Dedifferentiated amniotic fluid mesenchymal stem cell (primary cell): ENCODE data around the gene APOO.
A peak's percentile ranks its signal among the peaks of the same experiment; 100 is the strongest.

Experiments
- DNase-seq: peaks from one replicate; pipeline ENCODE4 v3.0.0-alpha.2; 2016; ENCODE audit errors: extremely low spot score

APOO gene

DNA sequence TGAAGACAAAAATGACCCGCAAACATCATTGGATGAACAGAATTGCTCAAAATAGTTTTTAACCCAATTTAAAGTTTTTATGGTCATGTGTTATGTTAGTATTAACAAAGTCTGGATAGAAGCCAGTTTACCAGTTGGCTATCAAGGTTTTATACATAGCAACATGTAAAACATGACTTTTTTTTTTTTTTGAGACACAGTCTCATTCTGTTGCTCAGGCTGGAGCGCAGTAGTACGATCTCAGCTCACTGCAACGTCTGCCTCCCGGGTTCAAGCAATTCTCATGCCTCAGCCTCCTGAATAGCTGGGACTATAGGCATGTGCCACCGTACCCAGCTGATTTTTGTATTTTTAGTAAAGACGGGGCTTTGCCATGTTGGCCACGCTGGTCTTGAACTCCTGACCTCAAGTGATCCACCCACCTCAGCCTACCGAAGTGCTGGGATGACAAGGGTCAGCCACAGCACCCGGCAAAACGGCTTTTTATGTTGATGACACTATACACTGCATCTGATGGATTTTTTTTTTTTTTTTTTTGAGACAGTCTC, 121.4 kb downstream of the APOO start:
- DNase-seq: no peak

GRCh38 chrX:23785580-23785979, 122.2 kb downstream of the APOO start:
- no peak for DNase-seq

- peak; percentile 24 for DNase-seq
These were observed 123.0 kb downstream of the APOO start for GRCh38 chrX:23784470-23785331.

DNA sequence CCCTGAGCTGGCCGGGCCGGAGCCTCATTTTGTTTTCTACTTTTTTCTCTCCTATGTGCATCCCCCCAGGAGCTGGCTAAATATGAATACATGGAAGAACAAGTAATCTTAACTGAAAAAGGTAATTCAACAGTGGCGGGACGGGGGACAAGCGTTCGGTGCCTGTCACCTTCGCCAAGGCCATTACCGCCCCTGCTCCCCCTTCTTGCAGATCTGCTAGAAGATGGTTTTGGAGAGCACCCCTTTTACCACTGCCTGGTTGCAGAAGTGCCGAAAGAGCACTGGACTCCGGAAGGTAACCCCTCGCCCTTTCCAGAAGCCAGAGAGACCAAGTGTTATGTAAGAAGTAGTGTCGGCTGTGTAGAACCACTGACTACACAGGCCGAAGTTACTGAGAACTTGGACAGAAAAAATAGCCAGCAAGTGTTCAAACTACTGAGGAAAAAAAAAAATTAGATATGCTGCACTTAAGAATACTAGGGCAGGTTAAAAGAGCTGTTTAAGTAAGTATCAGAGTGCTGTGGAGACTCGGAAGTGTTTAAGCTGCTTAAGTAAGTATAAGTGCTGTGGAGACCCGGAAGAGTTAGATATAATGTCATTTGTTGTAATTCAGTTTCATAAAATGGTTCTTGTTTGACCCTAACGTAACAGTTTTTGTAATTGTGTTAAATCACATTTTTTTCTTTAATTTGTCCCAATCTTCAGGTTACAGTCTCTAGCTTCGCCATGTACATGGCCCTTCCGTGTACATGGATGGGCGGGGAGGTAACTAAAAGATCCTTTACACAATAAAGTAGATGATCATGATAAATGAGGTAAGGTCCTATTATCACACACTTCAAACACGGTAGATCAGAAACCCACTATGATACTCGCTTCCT, 123.9 kb downstream of the APOO start:
- DNase-seq: no peak
